Fibroblast of lung (primary cell): ENCODE measurements around the gene LCN15. TPM values are rescaled to one million over a fixed set of nuclear protein-coding genes. Genes with fewer than 3 reads are reported as not detected.
A peak's percentile ranks its signal among the peaks of the same experiment; 100 is the strongest.

Experiments
- DNase-seq, 2 donors: peaks; one replicate each; pipeline versions ENCODE4 v3.0.0 to v3.0.0-alpha.2; 2010; ENCODE audit warnings: low read depth in 2 of 2
- H2AFZ ChIP-seq: 2 replicates; pipeline ENCODE4 v1.5.1; 2012; ENCODE audit warnings: low read length, control low read depth, inconsistent platforms
- H3K27ac ChIP-seq: 2 replicates; pipeline ENCODE4 v1.5.1; 2011; ENCODE audit warnings: low read length, control low read depth; ENCODE audit not compliant: insufficient read depth
- H3K27me3 ChIP-seq: 2 replicates; pipeline ENCODE4 v1.5.1; 2011; ENCODE audit warnings: mild to moderate bottlenecking, low read length; ENCODE audit not compliant: control insufficient read depth, insufficient read depth
- H3K36me3 ChIP-seq: 2 replicates; pipeline ENCODE4 v1.5.1; 2011; ENCODE audit warnings: low read length; ENCODE audit not compliant: control insufficient read depth, insufficient read depth
- H3K4me1 ChIP-seq: 2 replicates; pipeline ENCODE4 v1.5.1; 2011; ENCODE audit warnings: low read length; ENCODE audit not compliant: control insufficient read depth, insufficient read depth; ENCODE audit errors: extremely low read depth
- H3K4me2 ChIP-seq: 2 replicates; pipeline ENCODE4 v1.5.1; 2011; ENCODE audit warnings: low read length, control low read depth; ENCODE audit not compliant: insufficient read depth; ENCODE audit errors: extremely low read depth
- H3K4me3 ChIP-seq, 4 experiments: fragments of 200-600 bp in 1 of 4; sonication (generic) in 1 of 4; replicated peaks in 1 of 4; 2 replicates each; pipeline ENCODE4 v1.5.1; 2011 to 2016; ENCODE audit warnings: low read length in 4 of 4, low read depth in 3 of 4, mild to moderate bottlenecking in 3 of 4, control low read depth in 2 of 4, inconsistent platforms in 1 of 4, mixed read lengths in 1 of 4; ENCODE audit not compliant: insufficient read depth in 1 of 4; ENCODE audit errors: control extremely low read depth in 1 of 4
- H3K79me2 ChIP-seq: 2 replicates; pipeline ENCODE4 v1.5.1; 2012; ENCODE audit warnings: mild to moderate bottlenecking, low read length, inconsistent platforms; ENCODE audit not compliant: control insufficient read depth, insufficient read depth
- H3K9ac ChIP-seq: 2 replicates; pipeline ENCODE4 v1.5.1; 2011; ENCODE audit warnings: mild to moderate bottlenecking, low read length, control low read depth; ENCODE audit not compliant: insufficient read depth
- H3K9me3 ChIP-seq: 2 replicates; pipeline ENCODE4 v1.5.1; 2012; ENCODE audit warnings: low read depth, low read length; ENCODE audit not compliant: control insufficient read depth, insufficient read depth
- H4K20me1 ChIP-seq: 2 replicates; pipeline ENCODE4 v1.5.1; 2011; ENCODE audit warnings: low read length; ENCODE audit not compliant: control insufficient read depth, insufficient read depth; ENCODE audit errors: extremely low read depth
- CTCF ChIP-seq, 2 donors: IDR thresholded peaks in 1 of 2; conservative IDR thresholded peaks in 1 of 2; 1 replicate in 1 of 2; 2 replicates in 1 of 2; pipeline ENCODE4 v1.5.1; 2011 to 2012; ENCODE audit warnings: low read length in 2 of 2, control low read depth in 1 of 2, inconsistent platforms in 1 of 2, low read depth in 1 of 2, mild to moderate bottlenecking in 1 of 2
- EZH2 ChIP-seq: IDR thresholded peaks from 2 replicates; pipeline ENCODE4 v1.5.1; 2012; ENCODE audit warnings: low read length, control low read depth, mild to moderate bottlenecking; ENCODE audit errors: missing control alignments
- polyA plus RNA-seq, 2 donors: library from polyadenylated mRNA; depleted of rRNA in 1 of 2; stranded (reverse) in 1 of 2; unstranded in 1 of 2; fragments of >200 nt; gene quantifications; 2 replicates each; pipeline ENCODE4 v1.2.1, GENCODE V29; 2011 to 2012; ENCODE audit warnings: missing spikeins in 1 of 2
- total RNA-seq: library from RNA; depleted of rRNA; stranded (reverse); fragments of >200 nt; gene quantifications from 2 replicates; pipeline ENCODE4 v1.2.1, GENCODE V29; 2014

LCN15 gene
- total and polyA plus RNA-seq, 2 donors (not counting 1 experiment from before 2014, with no cell fraction given): not detected

GRCh38 chr9:136732444-136733178, 31.7 kb downstream of the LCN15 start:
- H4K20me1 ChIP-seq: no peaks in the 10 kb centered on the region
- TF ChIP-seq EZH2 (no peak), CTCF (conservative IDR thresholded peaks at IDR 0.05 in 1 of 2, IDR thresholded peaks at IDR 0.05 in 1 of 2; ENCODE audit: low read depth in 1 of 2, low read length in 2 of 2) (no peak)
- no peak overlapping the region for H3K4me2 ChIP-seq
- H3K9me3 ChIP-seq: no peaks in the 10 kb centered on the region
- H3K27me3 ChIP-seq: no peaks in the 10 kb centered on the region
- no peak overlapping the region for H2AFZ ChIP-seq
- no peak overlapping the region for H3K4me3 ChIP-seq
- peaks cover 16% of the 10 kb centered on the region for H3K79me2 ChIP-seq
- no peak for DNase-seq
- H3K9ac ChIP-seq: no peak overlapping the region
- no peaks in the 10 kb centered on the region for H3K4me1 ChIP-seq
- H3K36me3 ChIP-seq: no peaks in the 10 kb centered on the region
- H3K27ac ChIP-seq: no peak overlapping the region

GRCh38 chr9:136729926-136730325, 34.4 kb downstream of the LCN15 start:
- Histone ChIP-seq H3K4me2 (no peak overlapping the region), H3K4me3 (no peak overlapping the region), H3K9ac (no peak overlapping the region), H3K9me3 (no peaks in the 10 kb centered on the region), H3K79me2 (peaks cover 39% of the 10 kb centered on the region), H3K36me3 (peaks cover 5% of the 10 kb centered on the region), H3K27ac (no peak overlapping the region), H3K27me3 (no peaks in the 10 kb centered on the region), H3K4me1 (peaks cover 14% of the 10 kb centered on the region), H4K20me1 (no peaks in the 10 kb centered on the region), H2AFZ (no peak overlapping the region)
- no peak for DNase-seq
- TF ChIP-seq EZH2: no peak
- TF ChIP-seq CTCF (conservative IDR thresholded peaks at IDR 0.05 in 1 of 2, IDR thresholded peaks at IDR 0.05 in 1 of 2; ENCODE audit: low read depth in 1 of 2, low read length in 2 of 2): no peak

- DNase-seq: no peak
- peak overlapping the region; percentile 80 for H3K9ac ChIP-seq
- peaks cover 41% of the 10 kb centered on the region for H3K79me2 ChIP-seq
- H3K27ac ChIP-seq: no peak overlapping the region
- H4K20me1 ChIP-seq: no peaks in the 10 kb centered on the region
- TF ChIP-seq EZH2: no peak
- TF ChIP-seq CTCF (conservative IDR thresholded peaks at IDR 0.05 in 1 of 2, IDR thresholded peaks at IDR 0.05 in 1 of 2; ENCODE audit: low read depth in 1 of 2, low read length in 2 of 2): no peak
- H3K4me1 ChIP-seq: peaks cover 14% of the 10 kb centered on the region
- H3K27me3 ChIP-seq: no peaks in the 10 kb centered on the region
- H3K4me2 ChIP-seq: peak overlapping the region; percentile 49
- H3K4me3 ChIP-seq: peak overlapping the region; percentile 60 to 75 (median 66)
- no peaks in the 10 kb centered on the region for H3K9me3 ChIP-seq
- no peak overlapping the region for H2AFZ ChIP-seq
- H3K36me3 ChIP-seq: peaks cover 8% of the 10 kb centered on the region
These were observed 35.2 kb downstream of the LCN15 start for GRCh38 chr9:136729144-136729543.
